Activated CD4-positive, alpha-beta T cell treated with anti-CD3 and anti-CD28 coated beads, Interleukin-2, amount 50 U/mL, for 48 hours (primary cell): ENCODE data around the gene CFAP299.
A peak's percentile ranks its signal among the peaks of the same experiment; 100 is the strongest.
"Not testable (repeated sequence)": the region's sequence is repeated elsewhere in the genome, so short reads cannot be mapped to it uniquely, and the experiment has no call there.

Experiments
- DNase-seq, 2 experiments: peaks; one replicate each; pipeline ENCODE4 v3.0.0-alpha.2; 2020

CFAP299 gene

GRCh38 chr4:80333121-80333520 is 2.4 kb upstream of the CFAP299 start:
- no peak for DNase-seq

DNA sequence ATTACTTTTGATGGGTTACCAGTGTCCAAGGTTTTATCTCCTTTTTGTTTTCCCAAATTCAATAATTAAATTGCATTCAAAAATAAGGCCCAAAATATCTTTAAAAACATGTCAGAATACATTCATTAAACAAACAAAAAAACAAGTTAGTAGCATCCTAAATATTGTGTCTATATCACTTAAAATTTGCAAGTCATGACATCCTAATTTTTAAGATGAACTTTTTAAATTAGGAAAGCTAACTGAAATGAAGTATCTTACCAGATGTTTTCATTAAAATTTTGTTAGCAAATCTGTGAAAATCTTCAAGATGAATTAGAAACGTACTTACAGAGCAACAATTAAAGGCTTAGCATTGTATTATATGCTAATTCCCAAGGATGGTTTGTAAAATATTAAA is 962 bp upstream of the CFAP299 start:
- DNase-seq, result no peak

DNA sequence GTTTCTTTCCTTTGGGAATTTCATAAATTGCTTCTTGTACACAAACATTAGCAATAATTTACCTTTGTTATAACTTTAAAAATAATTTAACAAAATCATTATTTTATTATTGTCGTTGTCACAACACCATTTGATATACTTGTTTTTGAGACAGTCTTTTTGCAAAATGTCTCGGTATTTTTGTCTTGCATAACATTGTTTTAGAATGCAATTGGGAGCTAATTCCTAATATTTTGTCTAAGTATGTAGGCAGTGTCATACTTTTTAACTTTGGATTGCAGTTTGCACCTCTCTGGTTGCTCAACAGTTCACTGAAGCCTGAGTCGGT is 340 bp upstream of the CFAP299 start:
- no peak for DNase-seq

DNA sequence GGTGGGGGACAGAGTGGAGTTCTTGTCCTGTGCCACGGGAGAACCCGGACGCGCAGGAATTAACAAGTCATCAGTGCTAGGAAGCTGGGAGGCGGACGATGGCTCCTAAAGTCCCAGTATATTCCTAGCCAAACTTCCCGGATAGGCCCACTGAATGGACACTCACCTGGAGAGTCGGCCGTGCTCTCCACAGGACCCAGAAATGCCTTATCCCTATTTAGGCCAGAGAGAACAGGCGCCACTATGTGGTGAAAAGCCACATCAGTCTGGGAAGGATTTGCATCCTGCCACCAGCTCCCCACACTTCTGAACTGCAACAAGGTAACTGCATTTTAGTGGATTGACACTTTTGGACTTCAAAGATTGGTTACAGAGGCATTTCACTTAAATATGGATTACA is 1.1 kb downstream of the CFAP299 start:
- DNase-seq, result no peak

GRCh38 chr4:80340036-80340435 is 4.5 kb downstream of the CFAP299 start:
- DNase-seq, result no peak

DNA sequence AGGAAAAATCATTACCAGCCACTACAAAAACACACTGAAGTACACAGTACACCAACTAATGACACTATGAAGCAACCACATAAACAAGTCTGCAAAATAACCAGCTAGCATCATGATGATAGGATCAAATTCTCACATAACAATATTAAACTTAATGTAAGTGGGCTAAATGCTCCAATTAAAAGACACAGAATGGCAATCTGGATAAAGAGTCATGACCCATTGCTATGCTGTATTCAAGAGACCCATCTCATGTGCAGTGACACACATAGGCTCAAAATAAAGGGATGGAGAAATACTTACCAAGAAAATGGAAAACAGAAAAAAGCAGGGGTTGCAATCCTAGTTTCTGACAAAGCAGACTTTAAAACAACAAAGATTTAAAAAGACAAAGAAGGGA is 7.2 kb downstream of the CFAP299 start:
- not testable (repeated sequence) for DNase-seq

- DNase-seq, result no peak
Measured at GRCh38 chr4:80343887-80344286, 8.4 kb downstream of the CFAP299 start.

- DNase-seq, result no peak
Measured at GRCh38 chr4:80360084-80360483, 24.6 kb downstream of the CFAP299 start.

DNA sequence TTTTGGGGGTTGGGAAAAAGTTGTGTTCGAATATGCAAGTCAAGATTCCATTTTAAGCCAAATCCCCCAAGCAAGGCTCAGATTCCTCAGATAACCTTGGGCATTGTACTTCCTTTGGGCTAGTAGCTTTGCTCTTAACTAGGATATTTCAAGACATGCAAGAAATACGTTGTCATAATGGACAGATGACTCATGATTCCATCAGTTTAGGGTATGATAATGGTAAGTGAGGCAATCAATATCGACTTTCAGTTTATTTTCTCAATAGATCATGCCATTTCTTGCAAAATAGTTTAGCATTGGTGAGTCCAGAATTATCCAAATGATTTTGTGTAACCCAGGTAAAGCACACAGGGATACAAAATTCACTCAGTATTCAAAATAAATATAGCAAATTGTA is 25.4 kb downstream of the CFAP299 start:
- no peak for DNase-seq

GRCh38 chr4:80361329-80361900 is 25.9 kb downstream of the CFAP299 start:
- DNase-seq, result no peak

DNA sequence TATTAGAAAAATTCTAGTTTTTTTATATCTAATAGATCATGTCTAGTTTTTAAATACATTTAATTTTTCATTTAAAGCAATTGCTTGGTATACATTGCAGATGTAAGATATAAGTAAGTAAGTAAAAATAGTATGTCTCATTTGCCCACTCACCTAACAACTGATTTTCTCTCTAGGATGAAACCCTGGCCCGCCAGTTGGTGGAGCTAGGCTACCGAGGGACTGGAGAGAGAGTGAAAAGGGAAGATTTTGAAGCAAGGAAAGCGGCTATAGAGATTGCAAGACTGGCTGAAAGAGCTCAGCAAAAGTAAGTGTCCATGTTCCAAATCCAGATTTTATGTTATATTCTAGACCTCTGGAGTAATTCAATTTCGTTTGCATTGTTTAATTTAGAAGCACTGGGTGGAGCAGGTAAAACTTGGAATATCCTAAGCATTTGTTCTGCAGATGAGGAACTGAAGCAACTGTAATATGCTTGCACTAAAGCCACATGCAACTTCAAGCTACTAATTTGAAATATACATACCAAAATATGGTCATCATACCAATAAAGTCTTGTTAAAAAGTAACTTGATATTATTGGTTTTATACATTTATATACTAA is 27.1 kb downstream of the CFAP299 start:
- DNase-seq, result peak; percentile 41 to 43

DNA sequence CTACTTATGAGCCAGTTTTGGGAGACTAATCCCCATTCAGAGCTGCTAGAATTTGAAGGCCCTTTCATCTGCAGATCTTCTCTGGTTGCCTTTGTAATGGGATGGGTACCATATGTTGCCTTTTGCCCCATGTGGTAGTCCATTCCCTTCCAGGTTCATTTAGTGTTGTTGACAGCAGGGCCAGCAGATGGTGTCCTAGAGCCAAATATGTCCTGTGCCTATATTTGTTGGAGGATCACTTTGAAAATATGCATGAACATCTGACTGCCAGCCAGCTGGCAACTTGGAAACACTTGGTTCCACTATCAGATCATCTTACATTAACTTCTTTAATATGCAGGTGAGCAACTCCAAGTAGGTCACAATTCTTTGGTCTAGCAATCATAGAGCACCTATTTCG is 30.4 kb downstream of the CFAP299 start:
- DNase-seq, result peak; percentile 49 to 60

GRCh38 chr4:80367737-80368136 is 32.2 kb downstream of the CFAP299 start:
- no peak for DNase-seq

GRCh38 chr4:80370635-80371034 is 35.1 kb downstream of the CFAP299 start:
- no peak for DNase-seq

GRCh38 chr4:80371046-80371445 is 35.5 kb downstream of the CFAP299 start:
- no peak for DNase-seq

DNA sequence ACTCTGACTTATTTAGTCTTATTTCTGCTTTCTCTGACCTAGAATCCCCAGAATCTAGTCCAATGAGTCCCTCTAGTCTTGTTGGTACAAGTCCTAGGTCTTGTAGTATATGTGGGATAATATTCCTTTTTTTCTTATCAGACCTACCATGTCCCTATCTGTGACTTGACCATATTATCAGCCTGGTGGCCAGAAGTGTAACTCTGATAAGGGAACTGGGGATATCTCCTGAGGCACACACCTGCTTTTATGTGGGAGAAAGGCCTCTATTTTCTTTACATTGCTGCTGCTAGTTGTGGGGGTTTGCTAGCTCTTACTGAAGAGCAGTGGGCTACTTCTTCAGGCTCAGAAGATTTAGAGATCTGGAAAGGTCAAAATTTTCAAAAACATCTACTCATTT is 38.6 kb downstream of the CFAP299 start:
- no peak for DNase-seq

GRCh38 chr4:80382090-80382832 is 46.7 kb downstream of the CFAP299 start:
- DNase-seq, result no peak

DNA sequence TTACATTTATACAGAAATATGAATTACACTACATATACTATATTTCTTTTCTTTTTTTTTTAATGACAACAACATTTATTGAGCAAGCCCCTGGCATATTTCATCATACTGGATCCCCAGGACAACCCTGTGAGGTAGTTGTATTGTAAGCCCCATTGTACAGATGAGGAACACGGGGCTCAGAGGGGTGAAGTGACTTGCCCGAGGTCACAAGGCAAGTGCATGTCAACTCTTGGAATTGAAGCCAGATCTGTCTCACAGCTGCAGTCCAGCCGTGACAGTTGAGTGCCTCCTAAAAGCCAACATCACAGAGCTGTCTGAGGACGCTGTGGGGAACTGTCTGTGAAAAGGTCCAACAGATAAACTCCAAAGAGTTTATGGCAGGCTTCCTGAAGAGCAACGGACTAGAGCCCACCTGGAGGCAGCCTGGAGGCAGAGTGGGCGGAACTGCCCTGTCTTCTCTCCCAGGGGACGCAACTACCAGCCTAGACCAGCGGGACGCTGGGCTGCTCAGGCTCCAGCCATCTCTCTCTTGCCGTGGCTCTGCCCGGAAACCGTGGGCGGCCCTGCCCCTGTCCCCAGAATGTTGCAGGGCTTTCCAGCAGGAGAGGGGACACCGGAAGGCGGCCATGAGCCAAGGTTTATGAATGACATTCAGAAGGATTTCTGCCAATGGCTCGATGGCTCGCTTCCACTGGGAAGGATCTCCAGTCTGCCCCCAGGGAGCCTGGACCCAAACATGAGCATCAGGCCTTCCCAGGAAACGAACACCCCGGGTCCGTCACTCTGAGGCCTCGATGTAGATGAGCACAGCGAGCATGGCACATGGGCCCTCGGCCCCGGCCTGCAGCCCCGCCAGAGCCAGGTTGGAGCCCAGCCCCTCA is 50.1 kb downstream of the CFAP299 start:
- DNase-seq, result no peak

DNA sequence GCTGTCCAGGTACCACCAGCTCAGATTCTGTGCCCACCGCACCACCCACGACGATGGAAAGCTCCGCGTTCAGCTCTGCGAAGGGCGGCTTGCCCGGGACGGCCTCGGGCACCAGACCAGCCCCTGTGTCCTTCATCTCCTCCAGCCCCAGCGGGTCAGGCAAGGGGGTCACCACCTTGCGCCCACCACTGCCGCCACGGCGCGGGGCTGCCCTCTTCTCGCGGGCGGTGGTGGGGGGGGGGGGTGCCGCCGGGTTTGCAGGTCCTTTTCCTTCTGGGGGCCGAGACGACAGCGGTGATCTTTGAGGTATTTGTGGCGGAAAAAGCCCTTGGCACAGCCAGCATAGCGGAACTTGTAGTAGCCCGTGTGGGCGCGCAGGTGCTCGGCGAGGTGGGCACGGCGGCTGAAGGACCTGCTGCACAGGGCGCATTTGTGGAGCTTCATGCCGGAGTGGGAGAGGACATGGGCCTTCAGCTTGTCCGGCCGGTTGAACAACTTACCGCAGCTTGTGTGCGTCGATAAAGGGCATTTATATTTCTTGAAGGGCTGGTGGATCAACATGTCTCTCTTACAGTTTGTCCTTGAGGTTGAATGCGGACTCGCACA is 50.9 kb downstream of the CFAP299 start:
- DNase-seq, result no peak

GRCh38 chr4:80387390-80388283 is 52.1 kb downstream of the CFAP299 start:
- DNase-seq, result no peak

GRCh38 chr4:80388284-80388607 is 52.7 kb downstream of the CFAP299 start:
- no peak for DNase-seq

DNA sequence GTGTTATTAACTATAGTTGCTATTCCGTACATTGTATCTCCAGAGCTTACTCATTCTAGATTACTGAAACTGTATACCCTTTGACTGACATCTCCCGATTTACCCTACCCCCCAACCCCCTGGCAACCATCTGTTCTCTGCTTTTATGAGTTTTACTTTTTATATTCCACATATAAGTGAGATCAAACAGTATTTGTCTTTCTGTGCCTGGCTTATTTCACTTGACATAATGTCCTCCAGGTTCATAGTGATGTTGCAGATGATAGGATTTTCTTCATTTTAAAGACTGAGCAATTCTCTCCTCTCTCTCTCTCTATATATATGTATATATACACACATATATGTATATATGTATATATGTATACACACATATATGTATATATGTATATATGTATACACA is 54.6 kb downstream of the CFAP299 start:
- DNase-seq, result no peak
